DND-41 (cell line): ENCODE measurements around the gene CDH1.

ENCODE experiments used
- EZH2 ChIP-seq: IDR thresholded peaks from 3 replicates; pipeline ENCODE4 v1.6.1; 2012; ENCODE audit warnings: borderline replicate concordance, low read depth, mild to moderate bottlenecking, moderate library complexity, low read length, inconsistent platforms; ENCODE audit not compliant: severe bottlenecking
- TF ChIP-seq, protein P1 (sequence below): IDR thresholded peaks from 2 replicates; pipeline ENCODE4 v1.5.1; 2012; ENCODE audit warnings: borderline replicate concordance, low read length, moderate library complexity, mild to moderate bottlenecking; ENCODE audit not compliant: poor library complexity, severe bottlenecking; ENCODE audit errors: extremely low read depth

DNA sequence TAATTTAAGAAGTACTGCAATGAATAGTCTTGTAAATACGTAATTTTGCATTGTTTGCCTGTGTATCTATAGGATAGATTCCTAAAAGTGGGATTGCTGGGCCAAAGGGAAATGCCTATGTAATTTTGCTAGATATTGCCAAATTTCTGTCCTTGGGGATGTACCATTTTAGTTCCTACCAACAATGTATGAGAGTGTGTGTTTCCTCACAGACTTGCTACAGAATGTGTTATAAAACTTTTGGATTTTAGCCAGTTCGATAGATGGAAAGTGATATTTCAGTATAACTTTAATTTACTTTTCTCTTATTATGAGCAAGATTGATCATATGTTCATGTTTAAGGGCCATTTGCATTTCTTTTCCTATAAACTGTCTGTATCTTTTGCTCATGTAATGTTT lies 114.5 kb downstream of the CDH1 start:
- TF ChIP-seq, protein P1, sequence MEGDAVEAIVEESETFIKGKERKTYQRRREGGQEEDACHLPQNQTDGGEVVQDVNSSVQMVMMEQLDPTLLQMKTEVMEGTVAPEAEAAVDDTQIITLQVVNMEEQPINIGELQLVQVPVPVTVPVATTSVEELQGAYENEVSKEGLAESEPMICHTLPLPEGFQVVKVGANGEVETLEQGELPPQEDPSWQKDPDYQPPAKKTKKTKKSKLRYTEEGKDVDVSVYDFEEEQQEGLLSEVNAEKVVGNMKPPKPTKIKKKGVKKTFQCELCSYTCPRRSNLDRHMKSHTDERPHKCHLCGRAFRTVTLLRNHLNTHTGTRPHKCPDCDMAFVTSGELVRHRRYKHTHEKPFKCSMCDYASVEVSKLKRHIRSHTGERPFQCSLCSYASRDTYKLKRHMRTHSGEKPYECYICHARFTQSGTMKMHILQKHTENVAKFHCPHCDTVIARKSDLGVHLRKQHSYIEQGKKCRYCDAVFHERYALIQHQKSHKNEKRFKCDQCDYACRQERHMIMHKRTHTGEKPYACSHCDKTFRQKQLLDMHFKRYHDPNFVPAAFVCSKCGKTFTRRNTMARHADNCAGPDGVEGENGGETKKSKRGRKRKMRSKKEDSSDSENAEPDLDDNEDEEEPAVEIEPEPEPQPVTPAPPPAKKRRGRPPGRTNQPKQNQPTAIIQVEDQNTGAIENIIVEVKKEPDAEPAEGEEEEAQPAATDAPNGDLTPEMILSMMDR: no peak
- no peak for TF ChIP-seq EZH2
